Tibial nerve (tissue), 4 donors: ENCODE measurements around the gene CDH16. TPM values are rescaled to one million over a fixed set of nuclear protein-coding genes. Genes with fewer than 3 reads are reported as not detected.

Experiments
- DNase-seq, 2 donors: peaks; one replicate each; pipeline ENCODE4 v3.0.0-alpha.2; 2019; ENCODE audit warnings: low spot score in 2 of 2
- H3K27ac ChIP-seq, 4 donors: fragments of 200-600 bp; sonication (generic) in 3 of 4; one replicate each; pipeline ENCODE4 v1.5.1; 2017 to 2019; ENCODE audit warnings: mild to moderate bottlenecking in 1 of 4
- H3K27me3 ChIP-seq, 2 donors: fragments of 200-600 bp; sonication (generic) in 1 of 2; one replicate each; pipeline versions ENCODE4 v1.5.1 to v1.6.0; 2017 to 2019
- H3K36me3 ChIP-seq, 3 donors: fragments of 200-600 bp; sonication (generic); one replicate each; pipeline ENCODE4 v1.5.1; 2018 to 2019
- H3K4me1 ChIP-seq, 4 donors: fragments of 200-600 bp; sonication (generic) in 3 of 4; one replicate each; pipeline ENCODE4 v1.5.1; 2017 to 2019
- H3K4me3 ChIP-seq, 4 donors: fragments of 200-600 bp; sonication (generic) in 3 of 4; one replicate each; pipeline ENCODE4 v1.5.1; 2017 to 2019; ENCODE audit warnings: mild to moderate bottlenecking in 1 of 4, moderate library complexity in 1 of 4
- H3K9me3 ChIP-seq, 4 donors: fragments of 200-600 bp; sonication (generic) in 3 of 4; one replicate each; pipeline ENCODE4 v1.5.1; 2017 to 2019
- CTCF ChIP-seq, 5 experiments: fragments of 200-600 bp in 3 of 5; fragments of 450-650 bp in 2 of 5; sonication (generic) in 3 of 5; IDR thresholded peaks; one replicate each; pipeline ENCODE4 v1.5.1; 2016 to 2019; ENCODE audit warnings: antibody characterized with exemption in 5 of 5, mild to moderate bottlenecking in 3 of 5, moderate library complexity in 2 of 5
- EP300 ChIP-seq, 2 donors: sonication (generic); formaldehyde crosslinking; IDR thresholded peaks; one replicate each; pipeline ENCODE4 v1.6.1; 2017; ENCODE audit warnings: antibody characterized with exemption in 2 of 2, mild to moderate bottlenecking in 1 of 2
- POLR2A ChIP-seq, 2 donors: fragments of 450-650 bp; IDR thresholded peaks; one replicate each; pipeline ENCODE4 v1.6.1; 2017; ENCODE audit warnings: antibody characterized with exemption in 2 of 2, mild to moderate bottlenecking in 2 of 2, moderate library complexity in 2 of 2
- WGBS, 2 donors: methylation state at CpG; one replicate each; pipeline ENCODE4 v1.1.5; 2018; 5-methylcytosine and 5-hydroxymethylcytosine counted together
- total RNA-seq, 4 donors: library from RNA; depleted of rRNA; stranded (reverse); fragments of >200 nt; gene quantifications; one replicate each; pipeline ENCODE4 v1.1.0, GENCODE V29; 2016

CDH16 gene
- total RNA-seq, 4 donors from 2014 or later, result 0.30 to 2.5 (median 1.4) TPM

GRCh38 chr16:66880288-66881013 is 38.2 kb downstream of the CDH16 start, which contains the start of gene PDP2:
TSS of gene PDP2 (plus strand) at chr16:66880515. CDS start at chr16:66884285, 3,770 bp downstream.
- Histone ChIP-seq H3K4me3 (peak within 1 kb of the TSS; percentile 77 to 98 (median 86)), H3K27ac (peak within 1 kb of the TSS; percentile 74 to 88 (median 86))
- 0% methylated on average over 23 to 54 of the region's 58 CpGs for WGBS, 2 donors

GRCh38 chr16:66878067-66878466 is 40.6 kb downstream of the CDH16 start:
- DNase-seq, result no peak
- no peak for TF ChIP-seq EP300 (IDR thresholded peaks at IDR 0.05)
- 50 to 54% methylated on average over 5 of the region's 5 CpGs for WGBS, 2 donors
- Histone ChIP-seq H3K27me3 (no peaks in the 10 kb centered on the region), H3K27ac (no peak overlapping the region), H3K4me3 (no peak overlapping the region), H3K4me1 (peaks cover 0 to 38% (median 11%) of the 10 kb centered on the region in 4 donors), H3K9me3 (no peaks in the 10 kb centered on the region), H3K36me3 (no peaks in the 10 kb centered on the region)

More at GRCh38 chr16:66880288-66881013, 38.2 kb downstream of the CDH16 start, which contains the start of gene PDP2:
- peak; percentile 46 to 92 for TF ChIP-seq EP300 (IDR thresholded peaks at IDR 0.05)
- peak in 1 of 5 experiments; percentile 28 for TF ChIP-seq CTCF (IDR thresholded peaks at IDR 0.05)
- peak; percentile 37 to 79 for TF ChIP-seq POLR2A (IDR thresholded peaks at IDR 0.05)
- no peaks in the 10 kb centered on the region for H3K9me3 ChIP-seq
- H3K36me3 ChIP-seq, result peaks cover 0 to 15% (median 0%) of the 10 kb centered on the region in 3 donors
- peak; percentile 93 to 97 for DNase-seq
- no peaks in the 10 kb centered on the region for H3K27me3 ChIP-seq
- H3K4me1 ChIP-seq, result peaks cover 0 to 33% (median 11%) of the 10 kb centered on the region in 4 donors

- Histone ChIP-seq H3K27ac (peak overlapping the region in 2 of 4 donors; percentile 58 to 65), H3K27me3 (no peaks in the 10 kb centered on the region), H3K4me3 (no peak overlapping the region), H3K36me3 (no peaks in the 10 kb centered on the region), H3K4me1 (peaks cover 0 to 27% (median 8%) of the 10 kb centered on the region in 4 donors), H3K9me3 (no peaks in the 10 kb centered on the region)
- DNase-seq, result no peak
- TF ChIP-seq EP300 (IDR thresholded peaks at IDR 0.05), result no peak
- TF ChIP-seq POLR2A (IDR thresholded peaks at IDR 0.05), result no peak
- no peak for TF ChIP-seq CTCF (IDR thresholded peaks at IDR 0.05)
- WGBS, 2 donors, result 24 to 33% methylated on average over 1 of the region's 1 CpG
Observed at GRCh38 chr16:66874079-66874775, 44.5 kb downstream of the CDH16 start.

GRCh38 chr16:66873685-66874055 is 45.0 kb downstream of the CDH16 start:
- H3K36me3 ChIP-seq, result no peaks in the 10 kb centered on the region
- H3K4me3 ChIP-seq, result no peak overlapping the region
- TF ChIP-seq POLR2A (IDR thresholded peaks at IDR 0.05), result no peak
- TF ChIP-seq CTCF (IDR thresholded peaks at IDR 0.05), result no peak
- TF ChIP-seq EP300 (IDR thresholded peaks at IDR 0.05), result no peak
- peak overlapping the region in 2 of 4 donors; percentile 79 to 81 for H3K27ac ChIP-seq
- peaks cover 0 to 27% (median 8%) of the 10 kb centered on the region in 4 donors for H3K4me1 ChIP-seq
- DNase-seq, result no peak
- H3K27me3 ChIP-seq, result no peaks in the 10 kb centered on the region
- no peaks in the 10 kb centered on the region for H3K9me3 ChIP-seq

- Histone ChIP-seq H3K36me3 (no peaks in the 10 kb centered on the region), H3K9me3 (no peaks in the 10 kb centered on the region), H3K27me3 (no peaks in the 10 kb centered on the region), H3K27ac (peak overlapping the region; percentile 55 to 81 (median 70)), H3K4me3 (peak overlapping the region; percentile 15 to 39 (median 28)), H3K4me1 (peaks cover 0 to 29% (median 8%) of the 10 kb centered on the region in 4 donors)
- peak; percentile 76 to 77 for DNase-seq
- TF ChIP-seq EP300 (IDR thresholded peaks at IDR 0.05) (peak in 1 of 2 donors; percentile 59), CTCF (IDR thresholded peaks at IDR 0.05) (peak; percentile 84 to 95 (median 87)), POLR2A (IDR thresholded peaks at IDR 0.05) (no peak)
- WGBS, 2 donors, result 4 to 5% methylated on average over 39 of the region's 39 CpGs
Observed at GRCh38 chr16:66872943-66873684, 45.6 kb downstream of the CDH16 start.
